AG04450 (cell line): ENCODE measurements around the gene ZRANB2. TPM values are rescaled to one million over a fixed set of nuclear protein-coding genes. Genes with fewer than 3 reads are reported as not detected.

ENCODE experiments used
- CTCF ChIA-PET: fragments of 300-600, 350-600 bp; formaldehyde crosslinking; extraction: SDS; loops from one replicate; lab custom pipeline; 2022; ENCODE audit warnings: antibody characterized with exemption, inconsistent platforms; lab: Charles Lee
- POLR2A ChIA-PET: fragments of 350-600 bp; formaldehyde crosslinking; extraction: SDS; loops from one replicate; lab custom pipeline; 2021; ENCODE audit warnings: antibody characterized with exemption, inconsistent platforms; lab: Yijun Ruan, JAX
- DNase-seq: peaks from one replicate; pipeline ENCODE4 v3.0.0-alpha.2; 2011; ENCODE audit warnings: low read depth, low spot score
- H3K27ac ChIP-seq: one replicate; pipeline ENCODE4 v1.5.1; 2012; ENCODE audit warnings: low read depth, low read length, control low read depth
- H3K27me3 ChIP-seq: one replicate; pipeline ENCODE4 v1.6.0; 2012; ENCODE audit warnings: low read length; ENCODE audit not compliant: control insufficient read depth, insufficient read depth
- H3K4me3 ChIP-seq: 2 replicates; pipeline ENCODE4 v1.5.1; 2011; ENCODE audit warnings: mild to moderate bottlenecking, low read depth, low read length, control low read depth
- H3K9me3 ChIP-seq: 2 replicates; pipeline ENCODE4 v1.5.1; 2012; ENCODE audit warnings: low read length; ENCODE audit not compliant: control insufficient read depth, insufficient read depth
- CTCF ChIP-seq: IDR thresholded peaks from 2 replicates; pipeline ENCODE4 v1.5.1; 2011; ENCODE audit warnings: low read depth, low read length, control low read depth, inconsistent platforms
- polyA plus RNA-seq: library from polyadenylated mRNA; depleted of rRNA; stranded (reverse); fragments of >200 nt; gene quantifications from 2 replicates; pipeline ENCODE4 v1.2.3, GENCODE V29; 2011

The ZRANB2 gene
- polyA plus RNA-seq, 1 experiment = 126 TPM

DNA sequence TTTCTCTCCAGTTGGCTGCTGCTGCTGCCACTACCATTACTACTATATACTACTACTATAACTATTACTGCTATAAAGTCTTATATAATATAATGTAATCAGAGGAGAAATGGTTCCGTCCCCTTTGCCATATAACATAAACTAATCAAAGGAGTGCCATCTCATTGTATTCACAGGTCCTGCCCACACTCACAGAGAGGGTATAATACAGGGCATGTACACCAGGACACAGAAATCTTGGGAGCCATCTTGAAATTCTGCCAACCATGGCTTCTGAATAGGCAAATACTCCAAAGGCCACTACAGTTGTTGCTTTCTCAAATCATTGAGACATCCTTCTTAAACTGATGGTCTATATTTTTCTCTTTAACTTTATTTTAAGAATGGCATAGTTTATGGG lies 6.9 kb upstream of the ZRANB2 start:
- Histone ChIP-seq H3K4me3 (no peak overlapping the region), H3K27me3 (no peaks in the 10 kb centered on the region), H3K27ac (no peak overlapping the region), H3K9me3 (no peaks in the 10 kb centered on the region)
- TF ChIP-seq CTCF = no peak
- POLR2A ChIA-PET = no interaction called here
- DNase-seq = no peak
- CTCF ChIA-PET = no interaction called here

DNA sequence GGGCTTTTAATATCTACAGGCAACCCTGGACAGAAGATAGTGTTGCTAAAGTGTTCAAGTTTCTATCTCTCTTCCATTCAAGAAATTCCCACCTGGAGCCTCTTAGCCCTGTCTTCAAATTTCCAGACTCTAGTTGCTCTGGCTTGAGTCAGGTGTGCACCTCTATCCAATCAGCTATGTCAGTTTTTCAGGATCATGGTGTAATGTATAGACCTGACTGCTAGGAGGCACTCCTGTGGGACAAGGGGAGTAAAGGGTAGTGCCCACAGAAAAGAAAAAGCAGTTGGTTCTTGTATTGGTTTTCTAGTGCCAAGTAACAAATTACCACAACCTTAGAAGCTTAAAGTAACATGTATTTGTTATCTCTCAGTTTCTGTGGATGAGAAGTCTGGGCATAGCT lies 6.2 kb upstream of the ZRANB2 start:
- TF ChIP-seq CTCF = no peak
- no peak overlapping the region for H3K4me3 ChIP-seq
- no peaks in the 10 kb centered on the region for H3K9me3 ChIP-seq
- no peaks in the 10 kb centered on the region for H3K27me3 ChIP-seq
- ChIA-PET POLR2A (no interaction called here), CTCF (interaction anchor here (0.7 kb wide), 1 partner anchor 37 kb away, joined by 3 read pairs; no protein-coding TSS in a partner anchor)
- no peak overlapping the region for H3K27ac ChIP-seq
- no peak for DNase-seq

DNA sequence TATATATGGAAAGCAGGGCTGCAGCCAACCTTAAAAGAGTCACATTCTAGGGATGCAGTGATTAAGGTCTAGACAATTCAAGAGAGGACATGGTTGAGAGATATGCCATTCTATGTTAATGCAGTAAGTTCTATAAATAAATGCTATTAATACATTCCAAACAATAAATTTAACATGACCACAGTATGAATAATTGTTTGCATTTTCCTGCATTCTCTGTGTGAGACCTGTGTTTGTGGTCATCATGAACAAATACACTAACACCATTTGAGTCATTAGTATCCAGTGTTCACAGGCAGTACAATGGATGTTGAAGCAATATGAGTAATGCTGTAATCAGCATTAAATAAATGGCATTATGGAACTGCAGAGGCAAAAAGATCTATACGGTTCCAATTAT lies 5.5 kb upstream of the ZRANB2 start:
- no peak overlapping the region for H3K4me3 ChIP-seq
- no peaks in the 10 kb centered on the region for H3K9me3 ChIP-seq
- H3K27me3 ChIP-seq = no peaks in the 10 kb centered on the region
- ChIA-PET CTCF (no interaction called here), POLR2A (no interaction called here)
- H3K27ac ChIP-seq = no peak overlapping the region
- peak; percentile 18 for DNase-seq
- no peak for TF ChIP-seq CTCF

- no peak for DNase-seq
- POLR2A ChIA-PET = no interaction called here
- CTCF ChIA-PET = interaction anchor here (0.7 kb wide), 1 partner anchor 11 kb away, joined by 3 read pairs; no protein-coding TSS in a partner anchor
- no peaks in the 10 kb centered on the region for H3K27me3 ChIP-seq
- no peaks in the 10 kb centered on the region for H3K9me3 ChIP-seq
- no peak overlapping the region for H3K4me3 ChIP-seq
- no peak overlapping the region for H3K27ac ChIP-seq
- no peak for TF ChIP-seq CTCF
Measured at GRCh38 chr1:71083271-71083670, 2.4 kb upstream of the ZRANB2 start.

DNA sequence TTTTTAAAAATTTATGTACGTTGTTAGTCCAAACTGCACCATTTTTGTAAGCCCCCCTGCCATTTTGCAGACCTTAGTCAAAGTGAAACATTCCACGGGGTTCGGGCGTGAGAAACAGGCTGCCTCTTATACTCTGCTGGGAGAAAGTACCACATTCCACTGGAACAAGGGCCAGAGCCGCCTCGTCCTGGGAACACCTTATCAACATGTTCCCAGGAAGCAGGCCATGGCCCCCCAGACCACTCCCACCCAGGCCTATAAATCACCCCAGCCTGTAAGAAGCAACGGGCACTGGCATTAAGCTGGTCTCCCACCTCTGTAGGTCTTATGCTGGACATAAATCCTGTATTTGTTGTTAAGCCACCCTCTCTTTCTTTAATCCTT lies 854 bp upstream of the ZRANB2 start:
- POLR2A ChIA-PET = interaction anchor here (0.6 to 1.5 kb wide), 3 partner anchors 9 to 936 kb away, joined by 3 to 7 read pairs (median 3); no protein-coding TSS in a partner anchor
- CTCF ChIA-PET = interaction anchor here (0.5 to 2.5 kb wide), 10 partner anchors 8 to 1805 kb away, joined by 3 to 24 read pairs (median 4); no protein-coding TSS in a partner anchor
- peak overlapping the region; percentile 88 for H3K4me3 ChIP-seq
- no peak overlapping the region for H3K27ac ChIP-seq
- TF ChIP-seq CTCF = no peak
- H3K27me3 ChIP-seq = no peaks in the 10 kb centered on the region
- no peaks in the 10 kb centered on the region for H3K9me3 ChIP-seq
- no peak for DNase-seq
